NCI-H2196 treated with DMSO at 0.1 percent for 48 hours (cell line): Measurements from ENCODE around the gene CDKN2AIP.

Source experiments
- DNase-seq: peaks from one replicate; lab custom pipeline; 2025; ENCODE audit not compliant: unreplicated experiment; lab: John Stamatoyannopoulos, UW

The CDKN2AIP gene

GRCh38 chr4:183485411-183486160 lies 41.1 kb downstream of the CDKN2AIP start:
- no peak for DNase-seq

GRCh38 chr4:183492791-183493222 lies 48.4 kb downstream of the CDKN2AIP start:
- no peak for DNase-seq

GRCh38 chr4:183493246-183493645 lies 48.8 kb downstream of the CDKN2AIP start:
- no peak for DNase-seq

- no peak for DNase-seq
These were observed 50.7 kb downstream of the CDKN2AIP start for GRCh38 chr4:183495184-183495583.
